Keratinocyte (primary cell): ENCODE measurements around the gene TMEM184C. TPM values are rescaled to one million over a fixed set of nuclear protein-coding genes. Genes with fewer than 3 reads are reported as not detected.

Source experiments
- DNase-seq: peaks from one replicate; pipeline ENCODE4 v3.0.0-alpha.2; 2011; ENCODE audit warnings: low read depth, missing footprints, low spot score
- FAIRE-seq: peaks from 2 replicates; lab custom pipeline; 2011; peaks lifted over from hg19 to GRCh38; lab: Jason Lieb, UNC
- H2AFZ ChIP-seq: 2 replicates; pipeline ENCODE4 v1.6.0; 2012; ENCODE audit warnings: low read length, control low read depth, inconsistent platforms; ENCODE audit not compliant: control insufficient read depth
- H3K27ac ChIP-seq: 2 replicates; pipeline ENCODE4 v1.5.1; 2011; ENCODE audit warnings: low read length; ENCODE audit not compliant: control insufficient read depth, insufficient read depth
- H3K27me3 ChIP-seq: 3 replicates; pipeline ENCODE4 v1.6.0; 2011; ENCODE audit warnings: low read length; ENCODE audit not compliant: control insufficient read depth, insufficient read depth; ENCODE audit errors: extremely low read depth
- H3K36me3 ChIP-seq, 2 experiments: 2 replicates in 1 of 2; 3 replicates in 1 of 2; pipeline ENCODE4 v1.5.1; 2011; ENCODE audit warnings: low read length in 2 of 2, mild to moderate bottlenecking in 1 of 2; ENCODE audit not compliant: control insufficient read depth in 2 of 2, insufficient read depth in 2 of 2; ENCODE audit errors: extremely low read depth in 1 of 2
- H3K4me1 ChIP-seq: 3 replicates; pipeline ENCODE4 v1.5.1; 2011; ENCODE audit warnings: low read length; ENCODE audit not compliant: control insufficient read depth, insufficient read depth; ENCODE audit errors: extremely low read depth
- H3K4me2 ChIP-seq: 3 replicates; pipeline ENCODE4 v1.6.0; 2011; ENCODE audit warnings: low read depth, low read length; ENCODE audit not compliant: control insufficient read depth, insufficient read depth; ENCODE audit errors: extremely low read depth
- H3K4me3 ChIP-seq, 3 experiments: fragments of 200-600 bp in 1 of 3; sonication (generic) in 1 of 3; 2 replicates in 2 of 3; 3 replicates in 1 of 3; pipeline ENCODE4 v1.5.1; 2011 to 2016; ENCODE audit warnings: low read length in 3 of 3, mild to moderate bottlenecking in 3 of 3, control low read depth in 2 of 3, inconsistent platforms in 1 of 3, low read depth in 1 of 3, mixed read lengths in 1 of 3, mixed run types in 1 of 3, moderate library complexity in 1 of 3; ENCODE audit not compliant: control insufficient read depth in 2 of 3, insufficient read depth in 2 of 3; ENCODE audit errors: extremely low read depth in 1 of 3
- H3K79me2 ChIP-seq: 2 replicates; pipeline ENCODE4 v1.6.0; 2012; ENCODE audit warnings: low read length; ENCODE audit not compliant: control insufficient read depth, insufficient read depth
- H3K9ac ChIP-seq: 3 replicates; pipeline ENCODE4 v1.6.0; 2011; ENCODE audit warnings: low read length; ENCODE audit not compliant: control insufficient read depth, insufficient read depth; ENCODE audit errors: extremely low read depth
- H3K9me1 ChIP-seq: 3 replicates; pipeline ENCODE4 v1.6.0; 2011; ENCODE audit warnings: low read length; ENCODE audit not compliant: control insufficient read depth, insufficient read depth; ENCODE audit errors: extremely low read depth
- H3K9me3 ChIP-seq: 2 replicates; pipeline ENCODE4 v1.5.1; 2012; ENCODE audit warnings: low read depth, low read length; ENCODE audit not compliant: control insufficient read depth
- H4K20me1 ChIP-seq: 3 replicates; pipeline ENCODE4 v1.6.0; 2011; ENCODE audit warnings: low read length; ENCODE audit not compliant: control insufficient read depth, insufficient read depth; ENCODE audit errors: extremely low read depth
- EZH2 ChIP-seq: IDR thresholded peaks from one replicate; pipeline ENCODE4 v1.6.1; 2012; ENCODE audit warnings: inconsistent platforms, mild to moderate bottlenecking, low read length, moderate library complexity
- dilution Hi-C: fragments of 300-500 bp; cut with MboI; formaldehyde crosslinking; loops from one replicate; pipeline ENCODE4 v1.7.0; 2020; ENCODE audit warnings: low sequenced_read_pairs; ENCODE audit not compliant: extremely low pct_ligation_motif_present
- polyA plus RNA-seq, 5 experiments: library from polyadenylated mRNA; depleted of rRNA in 3 of 5; stranded (reverse) in 3 of 5; stranded (forward) in 1 of 5; unstranded in 1 of 5; fragments of >200 nt; gene quantifications; 1 replicate in 1 of 5; 2 replicates in 3 of 5; 3 replicates in 1 of 5; pipeline versions ENCODE4 v1.2.1 to v1.2.3, GENCODE V29; 2011 to 2012; ENCODE audit warnings: missing spikeins in 2 of 5, low read depth in 1 of 5, low replicate concordance in 1 of 5
- TF ChIP-seq, protein P1 (sequence below), 3 experiments: IDR thresholded peaks in 1 of 3; conservative IDR thresholded peaks in 1 of 3; optimal IDR thresholded peaks in 1 of 3; 2 replicates in 2 of 3; 3 replicates in 1 of 3; pipeline versions ENCODE3 to v1.5.1; 2011; ENCODE audit warnings: low read length in 3 of 3, mild to moderate bottlenecking in 3 of 3, moderate library complexity in 2 of 3, control low read depth in 1 of 3, inconsistent platforms in 1 of 3; ENCODE audit not compliant: insufficient read depth in 2 of 3; ENCODE audit errors: extremely low read depth in 1 of 3

The TMEM184C gene
- polyA plus RNA-seq, 1 donor (not counting 4 experiments of a cell fraction or from before 2014, with no cell fraction given): 32.2 TPM

DNA sequence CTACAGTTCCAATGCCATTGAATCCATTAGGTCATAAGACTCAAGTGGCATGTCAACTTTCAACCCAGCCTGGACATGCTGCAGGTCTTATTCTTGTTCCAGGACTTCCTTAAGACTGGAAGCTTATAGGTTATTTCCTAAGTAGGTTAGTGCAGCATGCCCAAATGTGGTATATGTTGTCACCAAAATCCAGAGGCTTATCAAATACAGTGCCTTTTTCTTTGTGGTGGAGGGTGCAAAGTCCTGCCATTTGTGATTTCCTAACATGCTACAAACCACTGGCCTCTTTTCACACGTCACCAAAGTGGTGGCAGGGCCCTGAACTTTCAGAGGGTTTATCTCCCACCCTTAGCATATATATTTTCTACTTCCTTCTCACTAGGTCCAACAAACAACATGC, 9.7 kb upstream of the TMEM184C start:
- Histone ChIP-seq H3K9ac (no peak overlapping the region), H3K4me1 (no peaks in the 10 kb centered on the region), H3K4me3 (no peak overlapping the region), H3K36me3 (no peaks in the 10 kb centered on the region), H3K4me2 (no peak overlapping the region), H4K20me1 (no peaks in the 10 kb centered on the region), H3K9me1 (no peaks in the 10 kb centered on the region), H3K27me3 (no peaks in the 10 kb centered on the region), H3K79me2 (no peaks in the 10 kb centered on the region), H3K9me3 (no peaks in the 10 kb centered on the region), H3K27ac (no peak overlapping the region), H2AFZ (no peak overlapping the region)
- FAIRE-seq: no peak
- TF ChIP-seq EZH2: no peak
- TF ChIP-seq, protein P1, sequence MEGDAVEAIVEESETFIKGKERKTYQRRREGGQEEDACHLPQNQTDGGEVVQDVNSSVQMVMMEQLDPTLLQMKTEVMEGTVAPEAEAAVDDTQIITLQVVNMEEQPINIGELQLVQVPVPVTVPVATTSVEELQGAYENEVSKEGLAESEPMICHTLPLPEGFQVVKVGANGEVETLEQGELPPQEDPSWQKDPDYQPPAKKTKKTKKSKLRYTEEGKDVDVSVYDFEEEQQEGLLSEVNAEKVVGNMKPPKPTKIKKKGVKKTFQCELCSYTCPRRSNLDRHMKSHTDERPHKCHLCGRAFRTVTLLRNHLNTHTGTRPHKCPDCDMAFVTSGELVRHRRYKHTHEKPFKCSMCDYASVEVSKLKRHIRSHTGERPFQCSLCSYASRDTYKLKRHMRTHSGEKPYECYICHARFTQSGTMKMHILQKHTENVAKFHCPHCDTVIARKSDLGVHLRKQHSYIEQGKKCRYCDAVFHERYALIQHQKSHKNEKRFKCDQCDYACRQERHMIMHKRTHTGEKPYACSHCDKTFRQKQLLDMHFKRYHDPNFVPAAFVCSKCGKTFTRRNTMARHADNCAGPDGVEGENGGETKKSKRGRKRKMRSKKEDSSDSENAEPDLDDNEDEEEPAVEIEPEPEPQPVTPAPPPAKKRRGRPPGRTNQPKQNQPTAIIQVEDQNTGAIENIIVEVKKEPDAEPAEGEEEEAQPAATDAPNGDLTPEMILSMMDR (optimal IDR thresholded peaks at IDR 0.05 in 1 of 3, IDR thresholded peaks at IDR 0.05 in 1 of 3, conservative IDR thresholded peaks at IDR 0.05 in 1 of 3; ENCODE audit: extremely low read depth in 1 of 3, insufficient read depth in 2 of 3, low read length in 3 of 3): no peak
- no peak for DNase-seq
- dilution Hi-C loops: no loop called here

DNA sequence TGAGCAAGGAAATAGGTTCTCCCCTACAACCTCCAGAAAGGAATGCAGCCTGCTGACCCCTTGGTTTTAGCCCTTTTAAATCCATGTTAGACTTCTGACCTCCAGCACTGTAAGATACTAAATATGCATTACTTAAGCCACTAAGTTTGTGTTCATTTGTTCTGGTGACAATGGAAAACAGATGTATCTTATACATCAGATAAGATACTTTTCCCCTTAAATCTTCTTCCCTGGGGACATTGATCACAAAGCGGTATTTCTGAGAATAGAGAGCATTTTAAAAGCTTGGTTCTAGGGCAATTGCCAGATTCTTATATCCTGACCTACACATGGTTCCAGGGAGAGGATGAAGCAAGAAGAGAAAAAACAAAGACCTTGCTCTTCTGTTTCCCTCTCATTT, 6.5 kb upstream of the TMEM184C start:
- H4K20me1 ChIP-seq: no peaks in the 10 kb centered on the region
- H3K27ac ChIP-seq: no peak overlapping the region
- no peaks in the 10 kb centered on the region for H3K79me2 ChIP-seq
- H3K4me1 ChIP-seq: no peaks in the 10 kb centered on the region
- no peak for TF ChIP-seq EZH2
- TF ChIP-seq, protein P1 (optimal IDR thresholded peaks at IDR 0.05 in 1 of 3, IDR thresholded peaks at IDR 0.05 in 1 of 3, conservative IDR thresholded peaks at IDR 0.05 in 1 of 3; ENCODE audit: extremely low read depth in 1 of 3, insufficient read depth in 2 of 3, low read length in 3 of 3): no peak
- dilution Hi-C loops: no loop called here
- H3K4me2 ChIP-seq: no peak overlapping the region
- no peaks in the 10 kb centered on the region for H3K27me3 ChIP-seq
- no peaks in the 10 kb centered on the region for H3K9me3 ChIP-seq
- H3K9ac ChIP-seq: no peak overlapping the region
- no peaks in the 10 kb centered on the region for H3K9me1 ChIP-seq
- H2AFZ ChIP-seq: no peak overlapping the region
- no peak for FAIRE-seq
- no peak overlapping the region for H3K4me3 ChIP-seq
- H3K36me3 ChIP-seq: no peaks in the 10 kb centered on the region
- DNase-seq: no peak
